Measurements from ENCODE around the gene NR6A1. TPM values are rescaled to one million over a fixed set of nuclear protein-coding genes. Genes with fewer than 3 reads are reported as not detected.

Gene NR6A1
- total RNA-seq, 1 experiment from 2014 or later: 99.3 TPM

GRCh38 chr9:124518116-124518515 lies 253.0 kb downstream of the NR6A1 start:
- Histone ChIP-seq H4K8ac (replicated peaks; ENCODE audit: insufficient read length, low read depth, low read length) (no peak overlapping the region), H3K9me3 (ENCODE audit: control insufficient read depth, low read depth, low read length) (no peaks in the 10 kb centered on the region), H3K27ac (ENCODE audit: insufficient read length, low read depth, low read length) (no peak overlapping the region), H2AK5ac (ENCODE audit: insufficient read length, low read length) (no peak overlapping the region), H3K9ac (ENCODE audit: extremely low read depth, insufficient read length, low read length) (no peak overlapping the region), H2BK5ac (ENCODE audit: insufficient read length, low read length) (no peak overlapping the region), H3K18ac (ENCODE audit: insufficient read length, low read depth, low read length) (no peak overlapping the region), H2BK20ac (ENCODE audit: low read depth, low read length, poor library complexity, severe bottlenecking) (no peak overlapping the region), H3K4me1 (ENCODE audit: insufficient read depth, low read length) (no peaks in the 10 kb centered on the region), H2AFZ (ENCODE audit: low read length) (no peak overlapping the region), H3K79me1 (ENCODE audit: insufficient read depth, low read depth, low read length, poor library complexity, severe bottlenecking) (no peaks in the 10 kb centered on the region), H3K4me2 (ENCODE audit: insufficient read depth, insufficient read length, low read length) (no peak overlapping the region), H2BK120ac (ENCODE audit: low read depth, low read length, poor library complexity, severe bottlenecking) (no peak overlapping the region), H3T11ph (ENCODE audit: low read length) (no peak overlapping the region), H2BK12ac (ENCODE audit: insufficient read length, low read depth, low read length) (no peak overlapping the region), H3K56ac (ENCODE audit: insufficient read length, low read depth, low read length) (no peak overlapping the region), H3K4ac (ENCODE audit: low read depth, low read length) (no peak overlapping the region), H3K79me2 (ENCODE audit: insufficient read depth, low read length) (no peaks in the 10 kb centered on the region), H3K27me3 (ENCODE audit: insufficient read depth, low read length) (no peaks in the 10 kb centered on the region), H3K23ac (ENCODE audit: insufficient read length, low read depth, low read length) (no peak overlapping the region), H4K20me1 (ENCODE audit: control insufficient read depth, insufficient read depth, insufficient read length) (no peaks in the 10 kb centered on the region), H3K14ac (ENCODE audit: insufficient read depth, low read length) (no peak overlapping the region), H4K91ac (ENCODE audit: insufficient read length, low read depth, low read length) (no peak overlapping the region), H2BK15ac (ENCODE audit: low read depth, low read length) (no peak overlapping the region), H3K23me2 (ENCODE audit: insufficient read length, low read depth, low read length, poor library complexity, severe bottlenecking) (peaks cover 2% of the 10 kb centered on the region), H4K5ac (ENCODE audit: insufficient read length, low read depth, low read length) (no peak overlapping the region)
- Mint-ChIP-seq H3K27ac (no peak overlapping the region), H3K9me3 (no peaks in the 10 kb centered on the region; a peak in 1 of 5 replicates), H3K4me3 (no peak overlapping the region), H3K27me3 (ENCODE audit: low read depth) (no peaks in the 10 kb centered on the region; the same call in 1 of the 2 replicates), H3K4me1 (peaks cover 14 to 19% of the 10 kb centered on the region in 2 experiments), H3K36me3 (ENCODE audit: insufficient read depth in 1 of 3, low read depth in 3 of 3) (peaks cover 29 to 38% (median 32%) of the 10 kb centered on the region in 3 experiments)
- WGBS (ENCODE audit: extremely low coverage, insufficient read length, low lambda C conversion rate): no CpG with 5 or more reads among the region's 7 CpGs
- no peak for TF ChIP-seq CTCF (conservative IDR thresholded peaks at IDR 0.05)
- DNase-seq: no peak

Measured in H9 (cell line).